ENCODE results near the gene METRNL.
"Not testable (repeated sequence)": the region's sequence is repeated elsewhere in the genome, so short reads cannot be mapped to it uniquely, and the experiment has no call there.

The METRNL gene

GRCh38 chr17:83125515-83126274, 46.3 kb downstream of the METRNL start:
- no peak for DNase-seq

- no peak for DNase-seq
Observed at GRCh38 chr17:83126275-83126811, 46.9 kb downstream of the METRNL start.

DNA sequence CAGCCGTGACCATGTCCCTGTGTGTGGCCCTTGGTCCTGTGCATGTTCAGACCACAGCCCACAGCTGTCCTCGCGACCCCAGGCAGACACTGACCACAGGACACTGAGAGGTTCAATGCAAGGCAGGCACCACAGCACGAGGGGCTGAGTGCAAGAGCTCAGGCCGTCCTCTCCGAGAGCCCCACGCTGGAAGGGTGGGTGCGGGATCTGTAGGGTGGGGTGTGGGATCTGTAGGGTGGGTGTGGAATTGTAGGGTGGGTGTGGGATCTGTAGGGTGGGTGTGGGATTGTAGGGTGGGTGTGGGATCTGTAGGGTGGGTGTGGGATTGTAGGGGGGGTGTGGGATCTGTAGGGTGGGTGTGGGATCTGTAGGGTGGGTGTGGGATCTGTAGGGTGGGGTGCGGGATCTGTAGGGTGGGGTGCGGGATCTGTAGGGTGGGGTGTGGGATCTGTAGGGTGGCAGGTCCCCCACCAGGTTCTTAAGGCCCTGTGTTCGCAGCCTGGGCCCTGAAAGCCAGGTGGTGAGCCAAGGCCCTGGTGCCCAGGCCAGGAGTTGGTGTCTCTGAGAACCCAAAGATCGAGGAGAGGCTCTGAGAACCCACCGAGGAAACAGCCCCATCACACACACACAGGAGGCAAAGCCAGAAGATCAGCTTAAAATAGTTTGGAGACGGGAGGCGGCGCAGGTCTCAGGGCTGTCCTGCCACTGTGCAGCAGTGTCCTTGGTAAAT, 48.2 kb downstream of the METRNL start:
- DNase-seq: no peak

GRCh38 chr17:83128306-83129240, 49.2 kb downstream of the METRNL start:
- no peak for DNase-seq

DNA sequence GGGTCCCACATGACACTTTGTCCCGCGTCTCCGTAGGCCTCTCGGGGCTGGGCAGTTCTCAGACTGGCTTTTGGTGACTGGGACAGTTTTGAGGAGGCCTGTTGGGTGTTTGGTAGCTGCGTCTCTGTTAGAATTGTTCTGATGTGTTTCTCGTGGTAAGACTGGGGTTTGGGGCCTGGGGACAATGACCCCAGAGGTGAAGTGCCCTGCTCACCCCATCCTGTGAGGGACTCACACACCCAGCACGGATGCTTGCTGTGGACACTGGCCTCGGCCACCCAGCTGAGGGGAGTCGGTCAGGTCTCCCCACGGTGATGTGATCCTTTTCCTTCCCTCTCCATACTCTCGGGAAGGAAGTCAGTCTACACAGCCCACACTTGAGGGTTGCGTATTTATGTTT, 50.3 kb downstream of the METRNL start:
- no peak for DNase-seq

- DNase-seq: no peak
Observed at GRCh38 chr17:83131401-83132011, 52.1 kb downstream of the METRNL start.

- no peak for DNase-seq
Observed at GRCh38 chr17:83132251-83133081, 53.1 kb downstream of the METRNL start.

- DNase-seq: no peak
Observed at GRCh38 chr17:83133302-83134121, 54.1 kb downstream of the METRNL start.

DNA sequence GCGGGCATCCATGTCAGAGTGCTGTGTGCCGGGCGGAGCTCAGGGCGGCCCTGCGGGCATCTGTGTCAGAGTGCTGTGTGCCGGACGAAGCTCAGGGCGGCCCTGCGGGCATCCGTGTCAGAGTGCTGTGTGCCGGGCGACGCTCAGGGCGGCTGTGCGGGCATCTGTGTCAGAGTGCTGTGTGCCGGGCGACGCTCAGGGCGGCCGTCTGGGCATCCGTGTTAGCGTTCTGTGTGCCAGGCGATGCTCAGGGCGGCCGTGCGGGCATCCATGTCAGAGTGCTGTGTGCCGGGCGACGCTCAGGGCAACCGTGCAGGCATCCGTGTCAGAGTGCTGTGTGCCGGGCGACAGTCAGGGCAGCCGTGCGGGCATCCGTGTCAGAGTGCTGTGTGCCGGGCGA, 55.0 kb downstream of the METRNL start:
- DNase-seq: not testable (repeated sequence)

- no peak for DNase-seq
Observed at GRCh38 chr17:83135692-83136091, 56.3 kb downstream of the METRNL start.

DNA sequence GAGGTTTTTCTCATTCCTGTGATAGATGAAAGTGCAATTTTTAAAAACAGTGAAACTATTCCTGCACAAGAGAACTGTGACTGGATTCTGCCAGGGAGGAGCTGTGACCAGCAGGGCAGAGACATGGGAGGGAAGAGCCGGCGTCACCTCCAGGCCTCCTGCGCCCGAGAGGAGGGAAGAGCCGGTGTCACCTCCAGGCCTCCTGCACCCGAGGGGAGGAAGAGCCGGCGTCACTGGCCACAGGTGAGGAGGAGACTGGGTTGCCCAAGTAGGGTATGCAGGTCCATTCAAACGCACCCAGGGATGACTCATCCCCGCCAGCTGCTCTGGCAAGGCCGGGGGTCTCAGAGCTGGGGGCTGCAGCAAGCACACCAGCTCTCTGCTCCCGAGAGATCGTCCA, 56.7 kb downstream of the METRNL start:
- DNase-seq: no peak

DNA sequence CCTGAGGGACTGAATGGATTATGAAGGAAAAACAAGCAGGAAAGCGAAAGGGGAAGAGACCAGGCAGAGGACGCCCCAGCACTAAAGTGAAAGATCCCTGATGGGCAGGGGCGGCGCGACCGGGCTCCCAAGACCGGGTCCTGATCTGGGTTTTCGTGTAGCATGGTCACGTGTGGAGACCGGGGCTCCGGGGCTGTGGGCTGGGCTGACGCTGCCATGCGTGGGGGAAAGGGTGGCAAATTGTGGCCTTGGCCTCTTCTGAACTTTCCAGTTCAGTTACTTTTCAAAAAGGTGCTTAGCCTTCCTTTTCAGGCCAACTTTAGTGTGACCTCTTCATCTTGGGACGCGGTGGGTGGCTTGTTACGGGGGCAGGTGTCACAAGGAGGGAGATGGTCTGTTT, 57.5 kb downstream of the METRNL start:
- no peak for DNase-seq

GRCh38 chr17:83137523-83137922, 58.1 kb downstream of the METRNL start:
- no peak for DNase-seq

DNA sequence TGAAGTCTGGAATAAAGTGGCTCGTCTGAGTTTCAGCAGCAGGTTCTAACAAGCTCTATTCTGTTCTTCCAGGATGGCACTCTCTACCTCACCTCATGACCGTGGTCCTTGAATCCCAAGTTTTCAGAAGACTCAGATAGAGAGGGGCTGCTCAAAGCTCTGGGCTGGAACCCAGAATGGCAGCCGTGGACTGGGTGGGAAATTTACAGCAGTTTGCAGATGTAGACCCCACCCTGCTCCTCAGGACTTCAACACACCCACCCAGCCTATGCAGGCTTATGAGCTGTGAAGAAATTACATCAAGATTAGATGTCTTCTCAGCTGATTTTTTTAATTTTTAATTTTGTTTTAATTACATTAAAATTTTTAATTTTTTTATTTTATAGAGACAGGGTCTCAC, 59.4 kb downstream of the METRNL start:
- no peak for DNase-seq

- not testable (repeated sequence) for DNase-seq
Observed at GRCh38 chr17:83139541-83140248, 60.3 kb downstream of the METRNL start.

DNA sequence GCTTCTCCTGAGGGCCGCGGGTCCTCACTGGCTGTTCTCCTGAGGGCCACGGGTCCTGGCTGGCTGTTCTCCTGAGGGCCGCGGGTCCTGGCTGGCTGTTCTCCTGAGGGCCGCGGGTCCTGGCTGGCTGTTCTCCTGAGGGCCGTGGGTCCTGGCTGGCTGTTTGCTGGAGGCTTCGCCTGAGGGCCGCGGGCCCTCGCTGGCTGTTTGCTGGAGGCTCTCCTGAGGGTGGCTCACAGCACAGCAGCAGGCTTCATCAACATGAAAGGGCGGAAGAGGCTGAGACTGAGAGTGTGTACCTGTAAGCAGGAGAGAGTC, 60.8 kb downstream of the METRNL start:
- not testable (repeated sequence) for DNase-seq

DNA sequence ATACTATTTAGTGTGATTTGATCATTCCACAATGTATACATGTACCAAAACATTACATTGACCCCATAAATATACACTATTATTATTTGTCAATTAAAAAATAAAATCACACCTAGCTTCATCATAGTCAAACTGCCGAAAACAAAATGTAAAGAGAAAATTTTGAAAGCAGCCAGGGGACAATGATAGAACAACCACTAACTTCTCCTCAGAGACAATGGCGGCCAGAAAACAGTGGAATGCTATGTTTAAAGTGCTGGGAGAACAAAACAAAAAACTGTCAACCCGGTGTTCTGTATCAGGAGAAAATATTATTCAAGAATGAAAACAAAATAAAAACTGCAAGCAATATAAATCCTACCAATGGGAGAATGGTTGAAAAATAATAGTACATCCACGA, 63.2 kb downstream of the METRNL start:
- DNase-seq: no peak

- DNase-seq: no peak
Observed at GRCh38 chr17:83143817-83144231, 64.4 kb downstream of the METRNL start.
